Measurements from ENCODE around the gene PRR3.
"Not testable (repeated sequence)": the region's sequence is repeated elsewhere in the genome, so short reads cannot be mapped to it uniquely, and the experiment has no call there.

DNA sequence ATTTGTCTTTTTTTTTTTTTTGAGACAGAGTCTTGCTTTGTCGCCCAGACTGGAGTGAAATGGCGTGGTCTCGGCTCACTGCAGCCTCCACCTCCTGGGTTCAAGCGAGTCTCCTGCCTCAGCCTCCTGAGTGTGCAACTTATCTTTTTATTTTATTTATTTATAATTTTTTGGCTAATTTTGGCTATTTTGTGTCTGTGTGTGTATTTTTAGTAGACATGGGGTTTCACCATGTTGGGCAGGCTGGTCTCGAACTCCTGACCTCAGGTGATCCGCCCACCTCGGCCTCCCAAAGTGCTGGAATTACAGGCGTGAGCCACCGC lies 40.4 kb upstream of the PRR3 start:
- not testable (repeated sequence) for TF ChIP-seq FIP1L1 (IDR thresholded peaks at IDR 0.05; ENCODE audit: borderline replicate concordance, insufficient read depth, low read depth, low read length); NBN (conservative IDR thresholded peaks at IDR 0.05); MAFF (IDR thresholded peaks at IDR 0.05; ENCODE audit: low read depth, low read length); BRCA1 (CRISPR knock-in tag; IDR thresholded peaks at IDR 0.05); FOXM1 (CRISPR knock-in tag; IDR thresholded peaks at IDR 0.05); CBX2 (IDR thresholded peaks at IDR 0.05; ENCODE audit: low read depth, low read length); CBX2 (CRISPR knock-in tag; IDR thresholded peaks at IDR 0.05; ENCODE audit: low read depth); POLR2A (IDR thresholded peaks at IDR 0.05; ENCODE audit: insufficient read depth in 1 of 2, low read depth in 2 of 2, low read length in 2 of 2); CTCF (CRISPR knock-in tag; IDR thresholded peaks at IDR 0.05)
- TF ChIP-seq, protein P1, sequence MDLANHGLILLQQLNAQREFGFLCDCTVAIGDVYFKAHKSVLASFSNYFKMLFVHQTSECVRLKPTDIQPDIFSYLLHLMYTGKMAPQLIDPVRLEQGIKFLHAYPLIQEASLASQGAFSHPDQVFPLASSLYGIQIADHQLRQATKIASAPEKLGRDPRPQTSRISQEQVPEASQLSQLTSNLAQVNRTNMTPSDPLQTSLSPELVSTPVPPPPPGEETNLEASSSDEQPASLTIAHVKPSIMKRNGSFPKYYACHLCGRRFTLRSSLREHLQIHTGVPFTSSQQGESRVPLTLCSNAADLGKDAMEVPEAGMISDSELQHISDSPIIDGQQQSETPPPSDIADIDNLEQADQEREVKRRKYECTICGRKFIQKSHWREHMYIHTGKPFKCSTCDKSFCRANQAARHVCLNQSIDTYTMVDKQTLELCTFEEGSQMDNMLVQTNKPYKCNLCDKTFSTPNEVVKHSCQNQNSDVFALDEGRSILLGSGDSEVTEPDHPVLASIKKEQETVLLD (CRISPR knock-in tag; IDR thresholded peaks at IDR 0.05; ENCODE audit: low read depth): not testable (repeated sequence)
- TF ChIP-seq, protein P2, sequence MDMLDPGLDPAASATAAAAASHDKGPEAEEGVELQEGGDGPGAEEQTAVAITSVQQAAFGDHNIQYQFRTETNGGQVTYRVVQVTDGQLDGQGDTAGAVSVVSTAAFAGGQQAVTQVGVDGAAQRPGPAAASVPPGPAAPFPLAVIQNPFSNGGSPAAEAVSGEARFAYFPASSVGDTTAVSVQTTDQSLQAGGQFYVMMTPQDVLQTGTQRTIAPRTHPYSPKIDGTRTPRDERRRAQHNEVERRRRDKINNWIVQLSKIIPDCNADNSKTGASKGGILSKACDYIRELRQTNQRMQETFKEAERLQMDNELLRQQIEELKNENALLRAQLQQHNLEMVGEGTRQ (IDR thresholded peaks at IDR 0.05; ENCODE audit: low read depth, low read length): not testable (repeated sequence)
- TF ChIP-seq, protein P2 (CRISPR knock-in tag; IDR thresholded peaks at IDR 0.05; ENCODE audit: borderline replicate concordance): not testable (repeated sequence)
- TF ChIP-seq, protein P3, sequence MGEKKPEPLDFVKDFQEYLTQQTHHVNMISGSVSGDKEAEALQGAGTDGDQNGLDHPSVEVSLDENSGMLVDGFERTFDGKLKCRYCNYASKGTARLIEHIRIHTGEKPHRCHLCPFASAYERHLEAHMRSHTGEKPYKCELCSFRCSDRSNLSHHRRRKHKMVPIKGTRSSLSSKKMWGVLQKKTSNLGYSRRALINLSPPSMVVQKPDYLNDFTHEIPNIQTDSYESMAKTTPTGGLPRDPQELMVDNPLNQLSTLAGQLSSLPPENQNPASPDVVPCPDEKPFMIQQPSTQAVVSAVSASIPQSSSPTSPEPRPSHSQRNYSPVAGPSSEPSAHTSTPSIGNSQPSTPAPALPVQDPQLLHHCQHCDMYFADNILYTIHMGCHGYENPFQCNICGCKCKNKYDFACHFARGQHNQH (CRISPR knock-in tag; IDR thresholded peaks at IDR 0.05): not testable (repeated sequence)
- TF ChIP-seq, protein P4, sequence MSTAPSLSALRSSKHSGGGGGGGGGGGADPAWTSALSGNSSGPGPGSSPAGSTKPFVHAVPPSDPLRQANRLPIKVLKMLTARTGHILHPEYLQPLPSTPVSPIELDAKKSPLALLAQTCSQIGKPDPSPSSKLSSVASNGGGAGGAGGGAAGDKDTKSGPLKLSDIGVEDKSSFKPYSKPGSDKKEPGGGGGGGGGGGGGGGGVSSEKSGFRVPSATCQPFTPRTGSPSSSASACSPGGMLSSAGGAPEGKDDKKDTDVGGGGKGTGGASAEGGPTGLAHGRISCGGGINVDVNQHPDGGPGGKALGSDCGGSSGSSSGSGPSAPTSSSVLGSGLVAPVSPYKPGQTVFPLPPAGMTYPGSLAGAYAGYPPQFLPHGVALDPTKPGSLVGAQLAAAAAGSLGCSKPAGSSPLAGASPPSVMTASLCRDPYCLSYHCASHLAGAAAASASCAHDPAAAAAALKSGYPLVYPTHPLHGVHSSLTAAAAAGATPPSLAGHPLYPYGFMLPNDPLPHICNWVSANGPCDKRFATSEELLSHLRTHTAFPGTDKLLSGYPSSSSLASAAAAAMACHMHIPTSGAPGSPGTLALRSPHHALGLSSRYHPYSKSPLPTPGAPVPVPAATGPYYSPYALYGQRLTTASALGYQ (CRISPR knock-in tag; IDR thresholded peaks at IDR 0.05): not testable (repeated sequence)
- TF ChIP-seq, protein P5, sequence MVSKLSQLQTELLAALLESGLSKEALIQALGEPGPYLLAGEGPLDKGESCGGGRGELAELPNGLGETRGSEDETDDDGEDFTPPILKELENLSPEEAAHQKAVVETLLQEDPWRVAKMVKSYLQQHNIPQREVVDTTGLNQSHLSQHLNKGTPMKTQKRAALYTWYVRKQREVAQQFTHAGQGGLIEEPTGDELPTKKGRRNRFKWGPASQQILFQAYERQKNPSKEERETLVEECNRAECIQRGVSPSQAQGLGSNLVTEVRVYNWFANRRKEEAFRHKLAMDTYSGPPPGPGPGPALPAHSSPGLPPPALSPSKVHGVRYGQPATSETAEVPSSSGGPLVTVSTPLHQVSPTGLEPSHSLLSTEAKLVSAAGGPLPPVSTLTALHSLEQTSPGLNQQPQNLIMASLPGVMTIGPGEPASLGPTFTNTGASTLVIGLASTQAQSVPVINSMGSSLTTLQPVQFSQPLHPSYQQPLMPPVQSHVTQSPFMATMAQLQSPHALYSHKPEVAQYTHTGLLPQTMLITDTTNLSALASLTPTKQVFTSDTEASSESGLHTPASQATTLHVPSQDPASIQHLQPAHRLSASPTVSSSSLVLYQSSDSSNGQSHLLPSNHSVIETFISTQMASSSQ (IDR thresholded peaks at IDR 0.05; ENCODE audit: low read depth): not testable (repeated sequence)
- TF ChIP-seq, protein P5 (CRISPR knock-in tag; IDR thresholded peaks at IDR 0.05; ENCODE audit: borderline replicate concordance): not testable (repeated sequence)
